ENCODE results near the gene NFIB. TPM values are rescaled to one million over a fixed set of nuclear protein-coding genes. Genes with fewer than 3 reads are reported as not detected.

Gene NFIB
- total and polyA plus RNA-seq, 2 experiments from 2014 or later: 5.7 to 13.9 TPM

DNA sequence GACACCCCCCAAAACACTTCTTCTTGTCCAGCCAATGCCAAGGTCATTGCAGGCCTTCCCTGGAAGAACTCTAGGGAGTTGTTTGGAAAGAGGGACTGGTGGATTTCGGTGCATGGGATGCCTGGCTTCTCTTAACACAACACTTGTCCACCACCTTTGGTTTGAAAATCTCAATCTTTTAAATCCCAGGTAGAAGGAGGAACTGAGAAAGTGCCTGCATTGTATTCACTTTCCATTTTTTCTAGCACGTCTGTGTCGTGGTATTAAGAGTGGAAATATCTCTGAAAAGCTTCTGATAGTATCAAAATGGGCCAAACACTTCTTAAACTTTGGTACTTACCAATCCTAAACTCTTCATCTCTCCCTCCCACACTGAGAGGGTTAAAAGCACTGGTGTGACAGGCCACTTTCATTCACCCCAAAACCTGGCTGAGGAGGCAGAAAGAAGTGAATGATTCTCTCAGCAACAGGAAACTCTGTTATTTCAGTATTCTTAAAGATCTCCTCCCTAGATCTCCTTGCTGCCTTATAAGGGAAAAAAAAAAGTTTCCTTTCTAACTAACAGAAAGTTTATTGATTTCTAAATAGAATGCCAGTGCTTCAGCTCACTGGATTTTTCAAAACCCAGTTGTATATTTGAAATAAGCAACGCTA lies 3.9 kb upstream of the NFIB start:
- Histone ChIP-seq H3K36me3 (no peaks in the 10 kb centered on the region), H3K4me3 (no peak overlapping the region), H3K27ac (no peak overlapping the region), H3K4me1 (ENCODE audit: low read depth) (peaks cover 3% of the 10 kb centered on the region), H3K27me3 (peaks cover 62% of the 10 kb centered on the region), H3K9me3 (ENCODE audit: low read depth) (no peaks in the 10 kb centered on the region)
- no peak for DNase-seq (ENCODE audit: low read depth in 1 of 2, low spot score in 1 of 2)
- TF ChIP-seq, protein P1, sequence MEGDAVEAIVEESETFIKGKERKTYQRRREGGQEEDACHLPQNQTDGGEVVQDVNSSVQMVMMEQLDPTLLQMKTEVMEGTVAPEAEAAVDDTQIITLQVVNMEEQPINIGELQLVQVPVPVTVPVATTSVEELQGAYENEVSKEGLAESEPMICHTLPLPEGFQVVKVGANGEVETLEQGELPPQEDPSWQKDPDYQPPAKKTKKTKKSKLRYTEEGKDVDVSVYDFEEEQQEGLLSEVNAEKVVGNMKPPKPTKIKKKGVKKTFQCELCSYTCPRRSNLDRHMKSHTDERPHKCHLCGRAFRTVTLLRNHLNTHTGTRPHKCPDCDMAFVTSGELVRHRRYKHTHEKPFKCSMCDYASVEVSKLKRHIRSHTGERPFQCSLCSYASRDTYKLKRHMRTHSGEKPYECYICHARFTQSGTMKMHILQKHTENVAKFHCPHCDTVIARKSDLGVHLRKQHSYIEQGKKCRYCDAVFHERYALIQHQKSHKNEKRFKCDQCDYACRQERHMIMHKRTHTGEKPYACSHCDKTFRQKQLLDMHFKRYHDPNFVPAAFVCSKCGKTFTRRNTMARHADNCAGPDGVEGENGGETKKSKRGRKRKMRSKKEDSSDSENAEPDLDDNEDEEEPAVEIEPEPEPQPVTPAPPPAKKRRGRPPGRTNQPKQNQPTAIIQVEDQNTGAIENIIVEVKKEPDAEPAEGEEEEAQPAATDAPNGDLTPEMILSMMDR (IDR thresholded peaks at IDR 0.05; ENCODE audit: low read depth, low read length): no peak

DNA sequence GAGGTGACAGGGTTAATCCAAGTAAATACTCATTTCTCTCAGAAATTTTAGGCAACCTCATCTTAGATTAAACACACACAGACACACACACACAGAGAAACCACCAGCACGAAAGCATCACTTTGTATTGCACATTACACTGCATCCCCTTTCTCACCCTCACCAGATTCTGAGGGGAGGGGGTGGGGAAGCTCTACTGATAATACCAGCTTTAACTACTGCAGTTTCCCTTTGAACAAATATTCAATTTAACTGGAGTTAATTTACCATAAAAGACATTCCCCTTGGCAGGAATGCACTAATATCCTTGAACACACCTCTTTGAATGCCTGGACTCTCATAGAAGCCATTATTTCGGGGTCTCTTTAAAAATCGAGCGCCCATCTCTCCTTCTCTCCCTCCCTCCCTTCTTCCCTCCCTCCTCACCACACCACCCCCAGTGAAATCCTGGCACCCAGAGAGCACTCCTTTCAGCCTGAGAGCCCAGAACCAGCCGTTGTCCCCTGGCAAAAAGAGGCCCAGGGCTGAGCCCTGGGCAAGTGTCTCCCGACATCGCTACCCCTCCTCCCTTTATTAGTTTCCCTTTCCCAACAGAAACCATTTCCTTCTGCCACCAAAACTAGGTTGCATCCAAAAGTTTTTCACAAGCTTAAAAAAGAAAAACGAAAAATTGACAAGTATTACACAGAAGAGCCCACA lies 2.8 kb upstream of the NFIB start:
- H3K27ac ChIP-seq: no peak overlapping the region
- H3K4me1 ChIP-seq (ENCODE audit: low read depth): peaks cover 3% of the 10 kb centered on the region
- H3K27me3 ChIP-seq: peaks cover 72% of the 10 kb centered on the region
- DNase-seq (ENCODE audit: low read depth in 1 of 2, low spot score in 1 of 2): no peak
- H3K4me3 ChIP-seq: peak overlapping the region; percentile 39
- H3K36me3 ChIP-seq: no peaks in the 10 kb centered on the region
- H3K9me3 ChIP-seq (ENCODE audit: low read depth): no peaks in the 10 kb centered on the region
- TF ChIP-seq, protein P1 (IDR thresholded peaks at IDR 0.05; ENCODE audit: low read depth, low read length): no peak

DNA sequence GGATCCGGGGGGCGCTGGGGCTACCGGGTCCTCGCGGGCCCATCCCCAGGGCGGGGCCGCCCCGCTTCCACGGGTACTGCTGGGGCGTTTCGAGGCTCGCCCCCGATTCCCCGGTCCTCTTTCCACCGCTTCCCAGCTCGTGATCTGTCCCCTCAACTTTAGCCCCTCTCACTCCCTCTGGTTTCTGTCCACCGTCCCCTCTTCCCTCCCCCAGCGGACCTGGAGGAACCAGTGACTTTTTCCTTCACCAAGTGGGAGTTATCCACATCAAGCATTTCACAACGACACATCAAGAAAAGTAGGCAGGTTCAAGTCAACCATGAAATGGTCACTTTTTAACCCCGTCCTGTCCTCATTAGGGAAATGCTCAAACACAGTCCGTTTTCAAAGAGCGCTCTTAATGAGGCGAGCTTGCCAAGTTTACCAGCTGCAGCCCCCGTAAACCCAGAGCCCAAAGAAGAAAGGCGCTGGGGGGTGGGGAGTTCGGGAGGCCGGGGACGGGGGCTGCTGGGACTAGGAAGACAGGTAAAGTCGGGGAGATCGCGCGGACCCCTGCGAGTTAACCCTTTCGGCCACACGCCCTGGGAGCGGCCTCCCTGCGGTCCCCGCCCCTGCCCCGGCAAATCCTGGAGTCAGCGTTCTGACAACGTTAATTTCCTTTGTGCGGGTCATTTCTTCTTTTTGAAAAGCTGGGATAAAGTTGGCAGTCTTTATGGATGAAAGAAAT lies 2.1 kb upstream of the NFIB start:
- TF ChIP-seq, protein P1 (IDR thresholded peaks at IDR 0.05; ENCODE audit: low read depth, low read length): no peak
- H3K27ac ChIP-seq: peak overlapping the region; percentile 6
- peak; percentile 43 to 84 for DNase-seq (ENCODE audit: low read depth in 1 of 2, low spot score in 1 of 2)
- no peaks in the 10 kb centered on the region for H3K36me3 ChIP-seq
- peaks cover 69% of the 10 kb centered on the region for H3K27me3 ChIP-seq
- peaks cover 3% of the 10 kb centered on the region for H3K4me1 ChIP-seq (ENCODE audit: low read depth)
- no peaks in the 10 kb centered on the region for H3K9me3 ChIP-seq (ENCODE audit: low read depth)
- H3K4me3 ChIP-seq: peak overlapping the region; percentile 39

DNA sequence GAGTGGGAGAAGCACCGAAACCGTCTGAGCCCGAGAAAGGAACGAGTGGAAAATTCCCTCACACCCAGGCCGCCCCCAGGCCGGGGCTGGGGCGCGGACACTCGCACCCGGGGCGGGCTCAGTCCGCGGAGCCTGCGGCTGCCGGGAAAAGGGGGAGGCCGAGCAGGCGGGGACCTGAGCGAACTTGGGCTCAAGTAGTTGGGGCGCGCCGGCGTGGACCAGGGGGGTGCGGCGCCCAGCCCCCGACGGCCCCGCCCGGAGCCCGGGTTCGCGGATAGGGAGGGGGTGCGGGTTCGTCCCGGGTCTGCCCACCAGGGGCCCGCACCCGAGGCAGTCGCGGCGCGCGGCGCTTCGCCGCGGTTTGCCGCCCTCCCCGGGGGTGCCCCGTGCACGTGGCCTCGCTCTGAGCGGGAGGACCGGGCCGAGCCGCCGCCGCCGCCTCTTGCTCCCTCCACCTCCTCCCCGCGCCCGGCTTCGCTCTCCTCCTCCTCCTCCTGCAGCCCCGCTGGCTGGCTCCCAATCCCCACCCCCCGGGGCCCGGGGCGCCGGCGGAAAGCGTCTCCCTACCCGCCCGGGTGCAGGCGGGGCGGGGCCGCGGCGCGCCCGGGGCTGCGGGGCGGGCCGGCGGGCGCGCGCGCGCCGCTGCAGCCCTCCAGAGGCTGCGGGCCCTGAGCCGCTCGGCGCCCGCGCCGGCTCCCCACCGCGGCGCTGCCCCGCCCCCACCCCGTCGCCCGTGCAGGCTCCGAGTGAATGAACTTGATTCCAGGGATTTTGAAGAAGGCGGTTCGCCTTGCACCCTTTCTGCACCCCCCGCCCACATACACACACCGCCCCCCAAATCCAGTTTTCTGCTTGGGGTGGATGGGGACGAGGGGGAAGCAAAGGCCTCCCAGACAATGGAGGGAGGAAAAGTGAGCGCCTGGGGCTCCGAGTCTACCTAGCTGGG lies 1.3 kb upstream of the NFIB start:
- Histone ChIP-seq H3K4me1 (ENCODE audit: low read depth) (peaks cover 3% of the 10 kb centered on the region), H3K4me3 (peak overlapping the region; percentile 39), H3K9me3 (ENCODE audit: low read depth) (no peaks in the 10 kb centered on the region), H3K36me3 (no peaks in the 10 kb centered on the region), H3K27me3 (peaks cover 61% of the 10 kb centered on the region), H3K27ac (peak overlapping the region; percentile 70)
- TF ChIP-seq, protein P1 (IDR thresholded peaks at IDR 0.05; ENCODE audit: low read depth, low read length): no peak
- peak; percentile 87 to 98 for DNase-seq (ENCODE audit: low read depth in 1 of 2, low spot score in 1 of 2)

DNA sequence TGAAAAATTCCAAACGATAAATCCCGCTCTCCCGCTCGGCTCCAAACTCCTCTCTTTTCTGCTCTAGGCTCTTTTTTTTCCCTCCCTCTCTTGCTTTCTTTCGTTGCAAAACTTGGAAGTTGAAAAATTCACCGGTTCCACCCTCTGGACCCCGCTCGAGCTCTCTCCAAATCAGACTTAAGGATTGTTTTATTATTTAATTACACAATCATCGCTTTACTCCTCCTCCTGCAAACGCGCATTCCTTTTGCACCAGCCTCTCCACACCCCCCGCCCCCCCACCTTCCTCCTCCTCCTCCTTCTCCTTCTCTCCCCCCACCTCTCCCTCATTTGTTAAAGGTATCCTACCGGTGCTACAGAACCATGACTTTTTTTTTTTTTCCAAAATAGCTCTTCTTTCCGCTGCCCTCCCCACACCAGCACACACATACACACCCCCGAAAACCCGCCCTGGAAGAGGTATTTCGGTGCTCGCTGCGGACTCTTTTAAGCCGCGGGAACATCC lies 535 bp upstream of the NFIB start:
- TF ChIP-seq, protein P1 (IDR thresholded peaks at IDR 0.05; ENCODE audit: low read depth, low read length): no peak
- Histone ChIP-seq H3K27me3 (peaks cover 54% of the 10 kb centered on the region), H3K4me1 (ENCODE audit: low read depth) (peaks cover 6% of the 10 kb centered on the region), H3K36me3 (no peaks in the 10 kb centered on the region), H3K4me3 (peak overlapping the region; percentile 39), H3K9me3 (ENCODE audit: low read depth) (no peaks in the 10 kb centered on the region), H3K27ac (peak overlapping the region; percentile 70)
- peak; percentile 59 to 98 for DNase-seq (ENCODE audit: low read depth in 1 of 2, low spot score in 1 of 2)

Data from cardiac muscle cell (in vitro differentiated cells and primary cell).